Effector memory CD8-positive, alpha-beta T cell (primary cell): ENCODE measurements around the gene PNLIPRP1.

Experiments
- ATAC-seq: fragments of 150-1000 bp; cut with Tn5 transposase; replicated peaks from 2 replicates; pipeline ENCODE4 v1.10.0; 2021; ENCODE audit warnings: mild to moderate bottlenecking, moderate library complexity
- DNase-seq, 3 experiments: peaks; one replicate each; pipeline ENCODE4 v3.0.0; 2021
- H3K27ac Mint-ChIP-seq, 2 donors: one replicate each; pipeline ENCODE4 v1.8.0; 2022; ENCODE audit warnings: mild to moderate bottlenecking in 2 of 2, mixed read lengths in 2 of 2, moderate library complexity in 2 of 2
- H3K27me3 Mint-ChIP-seq, 2 donors: one replicate each; pipeline ENCODE4 v1.8.0; 2022; ENCODE audit warnings: mixed read lengths in 2 of 2
- H3K36me3 Mint-ChIP-seq: one replicate; pipeline ENCODE4 v1.8.0; 2022; ENCODE audit warnings: mild to moderate bottlenecking, moderate library complexity, mixed read lengths; ENCODE audit not compliant: insufficient read depth
- H3K4me1 Mint-ChIP-seq, 2 donors: one replicate each; pipeline ENCODE4 v1.8.0; 2022; ENCODE audit warnings: low read depth in 2 of 2, mixed read lengths in 2 of 2
- H3K4me3 Mint-ChIP-seq, 2 donors: one replicate each; pipeline ENCODE4 v1.8.0; 2022; ENCODE audit warnings: mild to moderate bottlenecking in 2 of 2, mixed read lengths in 2 of 2, moderate library complexity in 2 of 2
- H3K9me3 Mint-ChIP-seq, 2 donors: one replicate each; pipeline ENCODE4 v1.8.0; 2022; ENCODE audit warnings: mixed read lengths in 2 of 2
- total RNA-seq, 9 experiments: gene quantifications; one replicate each; lab custom pipeline; 2026; lab: John Stamatoyannopoulos, UW

Gene PNLIPRP1
- total RNA-seq: 0 to 0.07 (median 0) reads per million in 9 experiments

GRCh38 chr10:116590590-116591444 is at the start of gene PNLIPRP1:
PNLIPRP1 (plus strand) TSS chr10:116590959; CDS start chr10:116591130, 171 bp downstream.
- H3K27ac Mint-ChIP-seq: no peak within 1 kb of the TSS
- no peaks in the 10 kb centered on the region for H3K27me3 Mint-ChIP-seq
- no peak within 1 kb of the TSS for H3K4me3 Mint-ChIP-seq
- H3K9me3 Mint-ChIP-seq: peaks cover 4% of the 10 kb centered on the region in 2 donors
- DNase-seq (no peak), ATAC-seq (no peak)
- H3K4me1 Mint-ChIP-seq: no peaks in the 10 kb centered on the region
- H3K36me3 Mint-ChIP-seq: peaks cover 4% of the 10 kb centered on the region

- Mint-ChIP-seq H3K27me3 (no peaks in the 10 kb centered on the region), H3K9me3 (peaks cover 6 to 16% of the 10 kb centered on the region in 2 donors), H3K27ac (no peak overlapping the region), H3K4me1 (no peaks in the 10 kb centered on the region), H3K36me3 (no peaks in the 10 kb centered on the region), H3K4me3 (no peak overlapping the region)
- ATAC-seq (no peak), DNase-seq (no peak)
These were observed 48.6 kb upstream of the PNLIPRP1 start for GRCh38 chr10:116542007-116542677.

DNA sequence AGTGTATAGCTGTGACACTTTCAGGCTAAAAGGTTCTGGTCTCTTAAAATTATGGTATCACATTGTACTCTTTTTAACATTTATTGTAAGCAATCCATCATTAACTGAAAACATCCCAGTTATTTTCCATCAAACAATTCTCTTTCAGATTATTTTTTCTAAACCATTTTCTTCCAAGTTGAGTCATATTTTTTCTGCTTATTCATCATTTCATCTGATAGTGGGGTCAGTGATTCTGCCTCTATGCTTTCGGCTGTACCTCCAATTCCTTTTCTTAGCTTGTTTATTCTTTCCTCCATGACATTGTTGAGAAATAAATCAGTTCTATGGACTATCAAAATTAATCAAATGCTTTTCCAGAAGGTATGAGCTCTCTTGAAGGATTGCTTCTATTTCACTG is 45.6 kb upstream of the PNLIPRP1 start:
- ATAC-seq (no peak), DNase-seq (no peak)
- Mint-ChIP-seq H3K27ac (no peak overlapping the region), H3K4me1 (no peaks in the 10 kb centered on the region), H3K4me3 (no peak overlapping the region), H3K9me3 (peaks cover 7 to 14% of the 10 kb centered on the region in 2 donors), H3K36me3 (no peaks in the 10 kb centered on the region), H3K27me3 (no peaks in the 10 kb centered on the region)

DNA sequence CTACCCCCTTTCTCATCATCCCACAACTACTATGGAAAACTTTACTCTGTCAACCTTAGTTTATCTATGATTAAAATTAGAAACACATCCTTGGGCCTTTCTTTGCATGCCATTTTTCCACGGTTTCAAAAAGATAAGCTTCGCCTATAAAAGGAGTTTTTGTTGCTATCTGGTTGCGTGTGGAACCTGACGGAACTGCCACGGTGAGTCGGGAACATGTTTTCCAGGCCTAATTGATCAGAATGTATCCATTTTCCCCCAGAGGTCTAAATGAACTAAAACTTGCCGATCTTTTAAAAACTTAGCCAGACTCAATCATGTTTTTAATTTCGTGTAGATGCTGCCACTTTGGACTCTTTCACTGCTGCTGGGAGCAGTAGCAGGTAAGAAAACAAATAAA is 45.0 kb upstream of the PNLIPRP1 start, which contains the start of gene PNLIP:
PNLIP (plus strand) TSS at position 176 of the 400 bp plus-strand sequence; CDS start at position 338, 162 bp downstream.
- H3K4me3 Mint-ChIP-seq: no peak within 1 kb of the TSS

GRCh38 chr10:116548301-116548700 is 42.5 kb upstream of the PNLIPRP1 start:
- Mint-ChIP-seq H3K9me3 (peaks cover 6 to 7% of the 10 kb centered on the region in 2 donors), H3K4me3 (no peak overlapping the region), H3K36me3 (no peaks in the 10 kb centered on the region), H3K27ac (no peak overlapping the region), H3K27me3 (no peaks in the 10 kb centered on the region), H3K4me1 (no peaks in the 10 kb centered on the region)
- DNase-seq (no peak), ATAC-seq (no peak)

More for the DNA sequence above, 45.0 kb upstream of the PNLIPRP1 start, which contains the start of gene PNLIP:
- H3K27me3 Mint-ChIP-seq: no peaks in the 10 kb centered on the region
- ATAC-seq (no peak), DNase-seq (no peak)
- no peaks in the 10 kb centered on the region for H3K4me1 Mint-ChIP-seq
- no peak within 1 kb of the TSS for H3K27ac Mint-ChIP-seq
- H3K9me3 Mint-ChIP-seq: peaks cover 6 to 8% of the 10 kb centered on the region in 2 donors
- H3K36me3 Mint-ChIP-seq: no peaks in the 10 kb centered on the region

GRCh38 chr10:116553378-116553980 is 37.3 kb upstream of the PNLIPRP1 start:
- Mint-ChIP-seq H3K4me3 (no peak overlapping the region), H3K9me3 (no peaks in the 10 kb centered on the region), H3K36me3 (no peaks in the 10 kb centered on the region), H3K27ac (no peak overlapping the region), H3K4me1 (no peaks in the 10 kb centered on the region), H3K27me3 (no peaks in the 10 kb centered on the region)
- ATAC-seq (no peak), DNase-seq (no peak)

DNA sequence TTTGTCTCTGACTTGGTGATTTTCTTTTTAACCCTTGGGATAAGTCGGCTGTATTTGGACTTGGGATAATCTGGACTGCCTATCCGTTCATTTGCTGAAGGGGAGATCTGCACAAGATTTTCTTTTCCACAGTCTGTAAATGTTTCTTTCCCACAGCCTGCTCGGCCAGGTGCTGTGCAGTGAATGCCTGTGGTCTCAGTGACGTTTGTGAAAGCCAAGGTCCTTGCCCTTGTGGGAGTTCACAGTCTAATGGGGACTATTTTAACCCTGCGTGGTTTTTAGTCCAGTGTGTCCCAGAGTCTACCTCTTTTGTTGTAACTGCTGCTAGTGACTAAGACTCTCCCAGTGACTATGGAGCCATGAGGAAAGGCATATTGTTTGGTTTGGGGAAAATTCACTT is 36.1 kb upstream of the PNLIPRP1 start:
- Mint-ChIP-seq H3K9me3 (no peaks in the 10 kb centered on the region), H3K27ac (no peak overlapping the region)
- no peak for ATAC-seq

DNA sequence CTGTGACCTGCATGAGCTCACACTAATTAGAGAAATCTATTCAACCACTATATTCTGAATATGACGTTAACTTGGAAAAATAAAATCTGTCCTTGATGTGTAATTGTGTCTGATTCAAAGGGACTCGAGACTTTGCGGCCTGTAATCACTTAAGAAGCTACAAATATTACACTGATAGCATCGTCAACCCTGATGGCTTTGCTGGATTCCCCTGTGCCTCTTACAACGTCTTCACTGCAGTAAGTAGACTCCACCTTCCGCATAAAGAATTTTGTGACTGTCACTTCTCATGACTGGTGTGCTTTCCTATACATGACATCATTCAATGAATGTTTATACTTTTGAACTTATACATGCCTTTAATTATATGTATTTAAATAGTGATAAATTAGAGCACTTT is 34.9 kb upstream of the PNLIPRP1 start:
- Mint-ChIP-seq H3K27me3 (no peaks in the 10 kb centered on the region), H3K4me1 (no peaks in the 10 kb centered on the region), H3K36me3 (no peaks in the 10 kb centered on the region), H3K9me3 (no peaks in the 10 kb centered on the region), H3K4me3 (no peak overlapping the region), H3K27ac (no peak overlapping the region)
- ATAC-seq (no peak), DNase-seq (no peak)

More for the DNA sequence above, 36.1 kb upstream of the PNLIPRP1 start:
- DNase-seq: no peak
- Mint-ChIP-seq H3K36me3 (no peaks in the 10 kb centered on the region), H3K4me3 (no peak overlapping the region), H3K4me1 (no peaks in the 10 kb centered on the region), H3K27me3 (no peaks in the 10 kb centered on the region)

GRCh38 chr10:116557305-116557880 is 33.4 kb upstream of the PNLIPRP1 start:
- Mint-ChIP-seq H3K27ac (no peak overlapping the region), H3K4me3 (no peak overlapping the region), H3K9me3 (no peaks in the 10 kb centered on the region), H3K4me1 (no peaks in the 10 kb centered on the region), H3K36me3 (no peaks in the 10 kb centered on the region), H3K27me3 (no peaks in the 10 kb centered on the region)
- ATAC-seq: no peak
- DNase-seq: no peak

- DNase-seq: no peak
- H3K4me1 Mint-ChIP-seq: no peaks in the 10 kb centered on the region
- ATAC-seq: no peak
- H3K4me3 Mint-ChIP-seq: no peak overlapping the region
- H3K27ac Mint-ChIP-seq: no peak overlapping the region
- H3K9me3 Mint-ChIP-seq: peaks cover 4 to 7% of the 10 kb centered on the region in 2 donors
- H3K27me3 Mint-ChIP-seq: no peaks in the 10 kb centered on the region
- H3K36me3 Mint-ChIP-seq: no peaks in the 10 kb centered on the region
These were observed 25.2 kb upstream of the PNLIPRP1 start for GRCh38 chr10:116565534-116565933.

DNA sequence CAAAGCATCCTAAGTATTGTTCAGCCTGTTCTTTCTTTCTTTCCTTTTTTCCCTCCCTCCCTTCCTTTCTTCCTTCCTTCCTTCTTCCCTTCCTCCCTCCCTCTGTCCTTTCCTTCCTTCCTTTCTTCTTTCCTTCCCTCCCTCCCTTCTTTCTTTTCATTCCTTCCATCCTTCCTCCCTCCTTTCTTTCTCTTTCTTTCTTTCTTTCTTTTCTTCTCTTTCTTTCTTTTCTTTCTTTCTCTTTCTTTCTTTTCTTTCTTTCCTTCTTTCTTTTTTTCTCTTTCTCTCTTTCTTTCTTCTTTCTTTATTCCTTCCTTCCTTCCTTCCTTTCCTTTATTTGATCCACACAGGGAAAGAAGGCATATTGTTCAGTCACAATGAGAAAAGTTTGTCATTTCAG is 23.8 kb upstream of the PNLIPRP1 start:
- peaks cover 4 to 7% of the 10 kb centered on the region in 2 donors for H3K9me3 Mint-ChIP-seq
- no peaks in the 10 kb centered on the region for H3K4me1 Mint-ChIP-seq
- ATAC-seq (no peak), DNase-seq (no peak)
- no peak overlapping the region for H3K27ac Mint-ChIP-seq
- H3K4me3 Mint-ChIP-seq: no peak overlapping the region
- H3K27me3 Mint-ChIP-seq: no peaks in the 10 kb centered on the region
- H3K36me3 Mint-ChIP-seq: no peaks in the 10 kb centered on the region

GRCh38 chr10:116567335-116567734 is 23.4 kb upstream of the PNLIPRP1 start:
- H3K4me3 Mint-ChIP-seq: no peak overlapping the region
- no peaks in the 10 kb centered on the region for H3K36me3 Mint-ChIP-seq
- H3K9me3 Mint-ChIP-seq: peaks cover 4 to 7% of the 10 kb centered on the region in 2 donors
- no peak overlapping the region for H3K27ac Mint-ChIP-seq
- DNase-seq (no peak), ATAC-seq (no peak)
- no peaks in the 10 kb centered on the region for H3K27me3 Mint-ChIP-seq
- H3K4me1 Mint-ChIP-seq: no peaks in the 10 kb centered on the region

- H3K36me3 Mint-ChIP-seq: no peaks in the 10 kb centered on the region
- no peak for ATAC-seq
- H3K9me3 Mint-ChIP-seq: peaks cover 0 to 3% of the 10 kb centered on the region in 2 donors
- DNase-seq: no peak
- H3K27me3 Mint-ChIP-seq: no peaks in the 10 kb centered on the region
- H3K27ac Mint-ChIP-seq: no peak overlapping the region
- no peak overlapping the region for H3K4me3 Mint-ChIP-seq
- no peaks in the 10 kb centered on the region for H3K4me1 Mint-ChIP-seq
These were observed 16.0 kb upstream of the PNLIPRP1 start for GRCh38 chr10:116574797-116575196.
